ENCODE data around the gene NKX3-2.

The NKX3-2 gene

GRCh38 chr4:13504374-13504773 lies 39.9 kb downstream of the NKX3-2 start:
- Histone ChIP-seq H3K4me2 (ENCODE audit: low read depth, low read length) (no peak overlapping the region), H3K4me3 (ENCODE audit: low read length) (no peak overlapping the region), H3K79me2 (ENCODE audit: low read length) (no peaks in the 10 kb centered on the region), H3K27me3 (replicated peaks; ENCODE audit: insufficient read depth, low read length) (no peaks in the 10 kb centered on the region), H3K9me3 (replicated peaks; ENCODE audit: insufficient read depth, low read length) (no peaks in the 10 kb centered on the region), H4K20me1 (ENCODE audit: insufficient read depth, low read length) (no peaks in the 10 kb centered on the region), H3K9me2 (replicated peaks; ENCODE audit: insufficient read depth, low read length) (no peaks in the 10 kb centered on the region), H3K4me1 (ENCODE audit: low read length) (no peaks in the 10 kb centered on the region), H3K9ac (ENCODE audit: low read length) (no peak overlapping the region), H3F3A (ENCODE audit: insufficient read depth, low read length) (no peaks in the 10 kb centered on the region), H3K36me3 (replicated peaks; ENCODE audit: insufficient read depth, low read length) (no peaks in the 10 kb centered on the region), H3K27ac (ENCODE audit: low read length) (no peak overlapping the region), H2AFZ (ENCODE audit: low read length) (no peak overlapping the region)
- DNase-seq = no peak
- TF ChIP-seq CTCF (IDR thresholded peaks at IDR 0.05; ENCODE audit: low read length) (no peak), EZH2phosphoT487 (IDR thresholded peaks at IDR 0.05; ENCODE audit: low read length) (no peak), EZH2 (optimal IDR thresholded peaks at IDR 0.05; ENCODE audit: low read depth, low read length) (no peak)

- H3K9ac ChIP-seq (ENCODE audit: low read length) = no peak overlapping the region
- H3K36me3 ChIP-seq (replicated peaks; ENCODE audit: insufficient read depth, low read length) = no peaks in the 10 kb centered on the region
- no peaks in the 10 kb centered on the region for H3F3A ChIP-seq (ENCODE audit: insufficient read depth, low read length)
- H3K4me2 ChIP-seq (ENCODE audit: low read depth, low read length) = no peak overlapping the region
- H3K4me3 ChIP-seq (ENCODE audit: low read length) = no peak overlapping the region
- DNase-seq = no peak
- no peaks in the 10 kb centered on the region for H3K79me2 ChIP-seq (ENCODE audit: low read length)
- TF ChIP-seq EZH2 (optimal IDR thresholded peaks at IDR 0.05; ENCODE audit: low read depth, low read length) (no peak), EZH2phosphoT487 (IDR thresholded peaks at IDR 0.05; ENCODE audit: low read length) (no peak), CTCF (IDR thresholded peaks at IDR 0.05; ENCODE audit: low read length) (no peak)
- no peak overlapping the region for H2AFZ ChIP-seq (ENCODE audit: low read length)
- H3K27ac ChIP-seq (ENCODE audit: low read length) = no peak overlapping the region
- H3K9me3 ChIP-seq (replicated peaks; ENCODE audit: insufficient read depth, low read length) = no peaks in the 10 kb centered on the region
- no peaks in the 10 kb centered on the region for H3K27me3 ChIP-seq (replicated peaks; ENCODE audit: insufficient read depth, low read length)
- no peaks in the 10 kb centered on the region for H3K4me1 ChIP-seq (ENCODE audit: low read length)
- H3K9me2 ChIP-seq (replicated peaks; ENCODE audit: insufficient read depth, low read length) = no peaks in the 10 kb centered on the region
- H4K20me1 ChIP-seq (ENCODE audit: insufficient read depth, low read length) = no peaks in the 10 kb centered on the region
Measured at GRCh38 chr4:13498469-13498868, 45.8 kb downstream of the NKX3-2 start.

- H3K4me2 ChIP-seq (ENCODE audit: low read depth, low read length) = no peak overlapping the region
- no peak overlapping the region for H2AFZ ChIP-seq (ENCODE audit: low read length)
- H3K27ac ChIP-seq (ENCODE audit: low read length) = no peak overlapping the region
- no peaks in the 10 kb centered on the region for H3K36me3 ChIP-seq (replicated peaks; ENCODE audit: insufficient read depth, low read length)
- H3K27me3 ChIP-seq (replicated peaks; ENCODE audit: insufficient read depth, low read length) = no peaks in the 10 kb centered on the region
- no peaks in the 10 kb centered on the region for H4K20me1 ChIP-seq (ENCODE audit: insufficient read depth, low read length)
- H3K4me1 ChIP-seq (ENCODE audit: low read length) = no peaks in the 10 kb centered on the region
- no peak for TF ChIP-seq EZH2 (optimal IDR thresholded peaks at IDR 0.05; ENCODE audit: low read depth, low read length)
- no peak for TF ChIP-seq CTCF (IDR thresholded peaks at IDR 0.05; ENCODE audit: low read length)
- TF ChIP-seq EZH2phosphoT487 (IDR thresholded peaks at IDR 0.05; ENCODE audit: low read length) = no peak
- H3F3A ChIP-seq (ENCODE audit: insufficient read depth, low read length) = no peaks in the 10 kb centered on the region
- H3K79me2 ChIP-seq (ENCODE audit: low read length) = no peaks in the 10 kb centered on the region
- no peaks in the 10 kb centered on the region for H3K9me3 ChIP-seq (replicated peaks; ENCODE audit: insufficient read depth, low read length)
- no peak overlapping the region for H3K4me3 ChIP-seq (ENCODE audit: low read length)
- H3K9me2 ChIP-seq (replicated peaks; ENCODE audit: insufficient read depth, low read length) = no peaks in the 10 kb centered on the region
- no peak overlapping the region for H3K9ac ChIP-seq (ENCODE audit: low read length)
- no peak for DNase-seq
Measured at GRCh38 chr4:13496605-13497004, 47.7 kb downstream of the NKX3-2 start.

Data from MM.1S (cell line).